Panc1 (cell line): ENCODE data around the gene SUPT20H.

ENCODE experiments used
- CTCF ChIP-seq: fragments of 450-650 bp; IDR thresholded peaks from 2 replicates; pipeline ENCODE4 v1.5.1; 2017; ENCODE audit warnings: mild to moderate bottlenecking
- POLR2AphosphoS5 ChIP-seq: IDR thresholded peaks from 2 replicates; pipeline ENCODE4 v1.6.1; 2012; ENCODE audit warnings: mild to moderate bottlenecking, low read depth, low read length, moderate library complexity
- REST ChIP-seq, 2 experiments: IDR thresholded peaks; 2 replicates each; pipeline ENCODE4 v1.6.1; 2011 to 2012; ENCODE audit warnings: low read depth in 2 of 2, control low read depth in 1 of 2, low read length in 1 of 2, mild to moderate bottlenecking in 1 of 2, moderate library complexity in 1 of 2; ENCODE audit not compliant: insufficient read depth in 1 of 2
- SIN3A ChIP-seq: IDR thresholded peaks from 2 replicates; pipeline ENCODE4 v1.6.1; 2012; ENCODE audit warnings: low read depth, mild to moderate bottlenecking, low read length, moderate library complexity, borderline replicate concordance; ENCODE audit not compliant: insufficient read depth
- TCF7L2 ChIP-seq: IDR thresholded peaks from 2 replicates; pipeline ENCODE4 v1.6.1; 2011; ENCODE audit warnings: mild to moderate bottlenecking, low read depth, low read length, inconsistent platforms

- no peak for TF ChIP-seq CTCF
- no peak for TF ChIP-seq POLR2AphosphoS5
- no peak for TF ChIP-seq TCF7L2
- TF ChIP-seq SIN3A, result no peak
- no peak for TF ChIP-seq REST (IDR thresholded peaks at IDR 0.05; ENCODE audit: insufficient read depth in 1 of 2, low read depth in 2 of 2, low read length in 1 of 2)
Observed at GRCh38 chr13:37047846-37048245, 11.6 kb downstream of the SUPT20H start.
